NAMALWA (cell line): ENCODE measurements around the gene TSPAN6.

ENCODE experiments used
- DNase-seq: peaks from one replicate; pipeline ENCODE4 v3.0.0-alpha.2; 2015; ENCODE audit warnings: low spot score

Gene TSPAN6

GRCh38 chrX:100584611-100585010 is 52.0 kb downstream of the TSPAN6 start, which contains the start of gene TNMD:
TSS of gene TNMD (plus strand) at chrX:100584936. CDS start at chrX:100585019, 83 bp downstream.
- DNase-seq = no peak
